COLO829 (cell line): ENCODE measurements around the gene ANKRD31.
"Not testable (repeated sequence)": the region's sequence is repeated elsewhere in the genome, so short reads cannot be mapped to it uniquely, and the experiment has no call there.

Experiments used
- DNase-seq: peaks from one replicate; pipeline ENCODE4 v3.0.0; 2012; ENCODE audit warnings: low spot score

The ANKRD31 gene

DNA sequence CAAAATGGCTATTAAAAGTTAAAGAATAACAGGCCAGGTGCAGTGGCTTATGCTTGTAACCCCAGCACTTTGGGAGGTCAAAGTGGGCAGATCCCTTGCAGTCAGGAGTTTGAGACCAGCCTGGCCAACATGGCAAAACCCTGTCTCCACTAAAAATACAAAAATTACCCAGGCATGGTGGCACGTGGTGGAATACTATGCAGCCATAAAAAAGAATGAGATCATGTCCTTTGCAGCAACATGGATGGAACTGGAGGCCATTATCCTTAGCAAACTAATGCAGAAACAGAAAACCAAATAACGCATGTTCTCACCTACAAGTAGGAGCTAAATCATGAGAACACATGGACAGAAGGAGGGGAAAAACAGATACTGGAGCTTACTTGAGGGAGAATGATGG is 15.9 kb downstream of the ANKRD31 start:
- not testable (repeated sequence) for DNase-seq

DNA sequence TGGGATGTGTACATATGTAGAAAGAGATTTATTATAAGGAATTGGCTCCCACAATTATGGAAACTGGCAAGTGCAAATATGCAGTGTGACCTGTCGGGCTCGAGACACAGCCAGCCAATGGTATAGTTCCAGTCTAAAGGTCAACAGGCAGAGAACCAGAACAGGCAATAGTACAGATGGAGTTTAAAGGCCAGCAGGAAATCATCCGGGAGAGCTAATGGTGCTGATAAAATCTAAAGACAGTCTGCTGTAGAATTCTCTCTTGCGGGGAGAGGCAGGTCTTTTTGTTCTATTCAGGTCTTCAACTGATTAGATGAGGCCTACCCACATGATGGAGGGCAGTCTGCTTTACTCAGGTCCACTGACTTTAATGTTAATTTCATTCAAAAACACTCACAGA is 21.8 kb downstream of the ANKRD31 start:
- DNase-seq = no peak

DNA sequence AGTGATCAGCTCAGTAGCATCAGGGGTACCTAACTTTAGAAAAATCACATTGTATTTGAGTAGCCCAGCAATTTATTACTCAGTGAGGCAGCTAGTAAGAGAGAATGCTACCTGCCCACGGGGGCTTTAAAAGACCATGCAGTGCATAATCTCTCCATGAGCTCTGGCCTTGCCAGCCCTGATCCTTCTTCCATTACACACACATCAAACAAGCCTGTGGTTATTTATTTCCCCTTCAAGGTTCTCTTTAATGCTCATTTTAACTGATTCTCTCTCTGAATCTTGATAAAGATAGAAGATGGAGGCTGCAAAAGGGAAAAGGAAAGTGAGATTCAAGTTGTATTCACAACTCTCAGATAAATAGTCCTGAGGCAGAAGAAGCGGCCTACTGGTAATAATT is 22.3 kb downstream of the ANKRD31 start:
- DNase-seq = no peak

DNA sequence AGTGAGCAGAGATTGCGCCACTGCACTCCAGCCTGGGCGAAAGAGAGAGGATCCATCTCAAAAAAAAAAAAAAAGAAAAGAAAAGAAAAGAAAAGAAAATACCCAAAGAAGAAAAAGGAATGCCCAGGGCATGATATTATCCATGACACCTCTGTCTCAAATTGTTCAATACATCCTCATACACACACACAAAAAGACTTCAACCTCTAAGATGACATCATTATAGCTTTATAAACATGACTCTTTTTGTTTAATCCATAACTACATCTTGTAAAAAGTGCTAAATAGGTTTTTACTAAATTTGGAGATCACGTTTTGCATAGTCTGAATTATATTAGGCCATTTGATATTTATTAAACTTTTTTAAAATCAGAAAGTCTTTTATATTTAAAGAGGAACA is 33.1 kb downstream of the ANKRD31 start:
- DNase-seq = no peak

DNA sequence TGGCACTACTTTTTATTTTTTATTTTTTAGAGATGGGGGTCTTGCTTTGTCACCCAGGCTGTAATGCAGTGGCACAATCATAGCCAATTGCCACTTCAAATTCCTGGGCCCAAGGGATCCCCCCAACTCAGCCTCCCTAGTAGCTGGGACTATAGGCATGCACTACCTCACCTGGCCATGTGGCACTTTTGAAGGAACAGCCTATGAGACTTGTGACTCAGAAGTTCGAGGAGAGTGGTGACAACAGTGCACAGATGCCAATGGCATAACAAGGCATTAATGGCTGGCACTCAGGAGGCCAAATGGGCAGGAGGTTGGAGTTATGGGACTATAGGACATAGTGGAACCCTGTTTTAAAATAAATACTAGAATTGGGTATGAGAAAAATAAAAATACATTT is 33.7 kb downstream of the ANKRD31 start:
- no peak for DNase-seq

DNA sequence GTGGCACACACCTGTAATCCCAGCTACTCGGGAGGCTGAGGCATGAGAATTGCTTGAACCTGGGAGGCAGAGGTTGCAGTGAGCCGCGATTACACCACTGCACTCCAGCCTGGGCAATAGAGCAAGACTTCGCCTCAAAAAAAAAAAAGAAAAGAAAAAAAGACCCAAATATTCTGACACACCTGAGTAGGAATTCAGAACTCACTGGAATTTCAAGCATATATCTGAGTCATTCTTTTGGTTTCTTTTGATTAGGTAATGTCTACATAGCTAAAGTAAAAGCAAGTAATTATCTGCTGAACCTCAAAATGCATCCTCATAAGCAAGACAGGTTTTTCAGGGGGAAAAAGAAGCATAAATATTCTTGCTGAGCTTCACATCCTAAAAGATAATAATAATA is 35.9 kb downstream of the ANKRD31 start:
- no peak for DNase-seq

DNA sequence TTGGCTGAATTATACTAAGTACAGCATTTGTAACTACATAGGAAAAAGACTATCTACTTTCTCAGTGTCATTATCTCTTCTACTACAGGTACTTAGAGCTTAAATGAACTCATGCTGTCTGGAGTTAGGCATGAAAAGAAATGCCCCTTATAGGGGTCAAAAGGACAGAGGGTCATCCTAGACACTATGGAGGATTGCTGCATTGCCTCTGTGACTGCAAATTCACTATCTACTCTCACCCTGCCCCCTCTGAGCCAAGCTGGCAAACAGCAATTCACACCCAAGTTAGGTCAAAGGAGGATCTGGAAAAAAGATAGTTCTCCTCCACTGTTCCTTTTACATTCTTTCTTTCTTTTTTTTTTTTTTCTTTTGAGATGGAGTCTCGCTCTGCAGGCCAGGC is 36.7 kb downstream of the ANKRD31 start:
- no peak for DNase-seq

DNA sequence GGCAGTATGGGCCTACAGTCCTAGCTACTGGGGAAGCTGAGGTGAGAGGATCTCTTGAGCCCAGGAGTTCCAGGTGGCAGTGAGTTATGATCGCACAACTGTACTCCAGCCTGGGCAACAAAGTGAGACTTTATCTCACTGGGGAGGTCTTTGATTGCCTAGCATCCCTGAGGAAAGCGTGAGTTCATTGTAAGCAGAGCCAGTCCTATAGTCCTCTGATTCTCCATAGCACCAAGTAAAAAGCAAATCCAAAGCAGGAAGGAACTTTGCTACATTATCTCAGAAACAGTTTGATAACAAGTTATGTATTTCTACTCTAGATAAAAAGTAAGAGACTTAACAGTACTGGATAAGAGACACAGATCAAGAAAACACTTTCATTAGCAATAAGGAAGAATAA is 37.6 kb downstream of the ANKRD31 start:
- no peak for DNase-seq

DNA sequence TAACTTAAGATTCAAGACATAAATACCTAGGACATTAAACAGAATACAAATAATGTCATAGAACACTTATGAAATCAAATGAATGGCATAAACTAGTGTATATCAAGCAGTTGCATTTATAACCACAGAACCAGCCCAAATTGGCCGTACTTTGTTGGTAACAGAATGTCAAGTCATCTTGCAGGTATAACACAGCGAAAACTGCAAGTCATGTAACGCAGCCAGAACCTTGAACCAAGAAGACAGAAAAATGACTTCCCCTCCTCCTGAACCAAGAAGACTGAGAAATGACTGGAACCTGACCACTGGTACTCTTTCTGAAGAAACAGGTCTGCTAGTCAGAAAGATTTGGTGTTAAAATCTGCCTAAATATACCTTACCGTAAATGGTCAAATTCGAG is 38.9 kb downstream of the ANKRD31 start:
- DNase-seq = no peak

DNA sequence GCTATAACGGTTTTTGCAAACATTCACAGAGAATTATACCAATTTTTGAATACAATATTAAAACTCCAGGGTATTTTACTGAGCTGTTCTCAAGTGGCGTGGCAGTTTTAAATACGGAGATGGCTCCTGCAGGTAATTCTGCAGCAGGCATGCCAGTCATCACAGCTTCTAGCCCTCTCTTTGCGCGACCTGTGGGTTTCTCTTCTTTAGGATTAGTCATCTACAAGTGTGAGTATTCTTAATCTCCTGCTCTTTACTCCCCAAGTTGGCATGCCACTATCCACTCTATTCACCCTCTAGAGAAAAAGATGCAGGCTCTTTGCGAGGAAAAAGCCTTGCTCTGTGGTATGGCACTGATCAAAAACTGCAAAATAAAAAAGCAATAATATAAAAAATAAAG is 43.9 kb downstream of the ANKRD31 start:
- no peak for DNase-seq

DNA sequence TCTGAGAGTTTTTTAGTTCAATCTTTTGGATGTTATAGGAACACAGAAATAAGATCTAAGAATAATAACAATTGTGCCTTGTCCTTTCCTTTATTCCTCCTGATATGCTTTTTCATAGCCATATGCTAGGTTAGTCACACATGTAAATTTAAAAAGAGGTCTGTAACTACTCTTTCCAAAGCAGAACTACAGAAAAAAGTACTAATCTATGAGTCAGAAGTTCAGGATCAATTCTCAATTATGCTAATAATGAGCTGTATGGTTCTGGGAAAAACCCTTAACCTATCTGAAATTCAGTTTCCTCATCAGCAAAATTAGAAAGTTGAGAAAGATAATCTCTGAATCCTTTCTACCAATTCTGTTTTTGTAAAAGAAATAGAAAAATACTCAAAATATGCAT is 44.4 kb downstream of the ANKRD31 start:
- DNase-seq = no peak

DNA sequence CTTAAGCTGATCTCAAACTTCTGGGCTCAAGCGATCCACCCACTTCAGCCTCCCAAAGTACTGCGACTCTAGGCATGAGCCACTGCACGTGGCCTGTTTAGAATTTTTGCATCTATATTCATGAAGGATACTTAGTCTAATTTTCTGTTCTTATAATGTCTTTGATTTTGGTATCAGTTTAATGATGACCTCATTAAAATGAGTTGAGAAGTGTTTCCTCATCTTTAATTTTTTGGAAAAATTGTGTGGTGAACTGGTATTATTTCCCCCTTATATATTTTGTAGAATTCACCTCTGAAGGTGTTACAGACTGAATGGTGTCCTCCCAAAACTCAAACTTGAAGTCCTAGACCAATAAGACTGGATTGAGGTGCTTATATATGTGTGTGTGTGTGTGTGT is 46.5 kb downstream of the ANKRD31 start:
- no peak for DNase-seq

DNA sequence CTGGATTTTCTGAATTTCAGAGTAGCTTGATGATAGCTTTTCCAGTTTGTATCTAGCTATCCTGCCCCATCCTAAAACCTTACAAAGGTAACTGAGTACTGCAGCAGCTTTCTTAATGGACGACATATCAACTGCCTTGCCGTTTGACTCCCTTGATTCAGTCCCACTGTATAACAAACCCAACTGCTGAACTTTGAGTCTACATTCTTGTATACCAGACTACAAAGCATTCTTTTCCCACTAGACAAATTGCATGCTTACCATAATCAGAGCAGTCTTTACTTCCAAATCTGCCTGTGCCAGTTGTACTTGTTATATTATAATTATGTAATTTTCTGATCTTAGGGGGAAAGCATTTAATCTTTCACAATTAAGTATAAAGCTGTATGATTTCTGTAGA is 47.3 kb downstream of the ANKRD31 start:
- no peak for DNase-seq

DNA sequence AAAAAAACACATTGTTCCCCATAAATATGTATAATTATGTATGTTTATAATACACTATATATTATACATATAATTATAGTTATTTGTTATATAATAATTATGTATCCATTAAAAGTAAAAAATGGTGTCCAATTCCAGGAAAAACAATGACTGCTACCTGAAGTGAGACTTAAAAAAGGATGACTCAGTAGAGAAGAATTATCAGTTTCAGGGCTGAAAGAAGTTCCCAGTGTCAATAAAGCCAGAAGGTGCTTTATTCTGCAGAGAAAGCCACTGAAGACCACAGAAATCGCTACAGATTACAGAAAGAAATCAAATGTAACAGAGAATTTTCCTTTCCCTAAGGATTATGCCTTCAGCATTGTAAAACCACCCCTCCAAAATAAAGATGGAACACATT is 50.9 kb downstream of the ANKRD31 start:
- no peak for DNase-seq

DNA sequence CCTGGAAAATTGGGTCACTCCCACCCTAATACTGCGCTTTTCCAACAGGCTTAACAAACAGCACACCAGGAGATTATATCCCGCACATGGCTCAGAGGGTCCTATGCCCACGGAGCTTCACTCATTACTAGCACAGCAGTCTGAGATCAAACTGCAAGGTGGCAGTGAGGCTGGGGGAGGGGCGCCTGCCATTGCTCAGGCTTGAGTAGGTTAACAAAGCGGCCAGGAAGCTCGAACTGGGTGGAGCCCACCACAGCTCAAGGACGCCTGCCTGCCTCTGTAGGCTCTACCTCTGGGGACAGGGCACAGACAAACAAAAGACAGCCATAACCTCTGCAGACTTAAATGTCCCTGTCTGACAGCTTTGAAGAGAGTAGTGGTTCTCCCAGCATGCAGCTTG is 60.7 kb downstream of the ANKRD31 start:
- not testable (repeated sequence) for DNase-seq

DNA sequence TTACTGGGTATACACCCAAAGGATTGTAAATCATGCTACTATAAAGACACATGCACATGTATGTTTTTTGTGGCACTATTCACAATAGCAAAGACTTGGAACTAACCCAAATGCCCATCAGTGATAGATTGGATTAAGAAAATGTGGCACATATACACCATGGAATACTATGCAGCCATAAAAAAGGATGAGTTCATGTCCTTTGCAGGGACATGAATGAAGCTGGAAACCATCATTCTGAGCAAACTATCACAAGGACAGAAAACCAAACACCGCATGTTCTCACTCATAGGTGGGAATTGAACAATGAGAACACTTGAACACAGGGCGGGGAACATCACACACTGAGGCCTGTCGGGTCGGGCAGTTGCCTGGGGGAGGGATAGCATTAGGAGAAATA is 61.8 kb downstream of the ANKRD31 start:
- DNase-seq = not testable (repeated sequence)

DNA sequence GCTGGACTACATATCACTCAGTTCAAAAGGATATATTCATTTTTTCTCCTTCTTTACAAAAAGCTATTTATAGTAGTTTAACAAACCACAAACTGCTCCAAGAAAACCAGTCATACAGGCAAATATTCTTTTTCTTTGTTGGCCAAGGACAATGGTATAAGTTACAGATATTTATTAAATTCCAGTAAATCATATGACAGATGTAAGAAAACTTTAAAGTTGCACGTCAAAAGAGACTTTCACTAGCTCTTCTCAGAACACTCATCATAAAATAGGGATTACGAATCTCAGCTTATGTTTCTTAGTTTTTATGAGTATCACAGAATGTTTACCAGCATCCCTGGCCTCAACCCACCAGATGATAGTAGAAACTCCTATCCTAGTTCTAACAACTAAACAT is 67.2 kb downstream of the ANKRD31 start:
- no peak for DNase-seq

DNA sequence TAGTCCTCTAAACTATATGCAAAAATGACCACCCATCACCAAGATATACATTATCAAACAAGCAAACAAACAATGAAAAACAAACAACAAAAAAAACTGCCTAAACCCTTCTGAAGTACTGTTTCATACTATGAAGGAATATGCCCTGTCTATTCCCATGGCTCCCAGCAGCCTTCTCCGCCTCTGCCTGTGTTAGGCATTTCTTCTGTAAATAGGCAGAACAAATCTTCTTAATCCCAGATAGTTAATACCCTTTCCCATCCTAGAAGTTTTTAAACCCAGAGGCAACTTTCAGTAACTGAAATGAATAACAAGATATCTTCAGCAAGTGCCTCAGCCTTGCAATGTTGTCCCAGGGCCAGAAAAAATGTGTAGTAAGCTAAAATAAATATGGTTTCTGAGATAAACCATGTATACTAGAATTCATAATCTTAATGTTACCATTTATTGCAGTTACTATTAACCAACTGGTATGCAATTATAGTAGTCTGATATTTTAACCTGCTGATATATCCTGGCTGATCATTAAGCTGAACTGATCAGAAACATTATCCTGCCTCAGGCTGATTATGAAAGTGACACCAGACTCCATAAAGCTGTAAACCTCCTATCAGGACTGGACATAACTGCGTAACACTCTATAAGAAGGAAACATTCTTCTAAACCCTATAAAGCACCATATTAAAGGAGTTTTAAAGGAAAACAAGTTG is 68.5 kb downstream of the ANKRD31 start:
- DNase-seq = no peak

DNA sequence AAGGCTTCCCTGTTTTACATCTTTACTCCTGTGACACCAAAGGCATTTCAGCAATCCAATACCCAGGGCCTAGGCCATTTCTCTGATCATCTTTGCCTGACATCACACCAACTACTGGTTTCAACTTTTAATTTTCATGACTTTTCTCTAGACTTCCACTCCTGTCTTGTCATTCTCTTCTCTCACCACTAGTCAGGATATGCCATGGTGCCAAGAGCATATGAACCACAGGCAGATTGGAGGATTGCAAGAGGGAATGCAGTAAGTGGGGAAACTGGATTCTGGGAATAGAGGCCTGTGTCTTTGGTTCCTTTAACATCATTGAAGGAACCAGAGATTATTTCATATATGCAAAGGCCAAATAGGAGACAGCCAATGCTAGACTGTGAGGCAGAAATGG is 69.3 kb downstream of the ANKRD31 start:
- no peak for DNase-seq

DNA sequence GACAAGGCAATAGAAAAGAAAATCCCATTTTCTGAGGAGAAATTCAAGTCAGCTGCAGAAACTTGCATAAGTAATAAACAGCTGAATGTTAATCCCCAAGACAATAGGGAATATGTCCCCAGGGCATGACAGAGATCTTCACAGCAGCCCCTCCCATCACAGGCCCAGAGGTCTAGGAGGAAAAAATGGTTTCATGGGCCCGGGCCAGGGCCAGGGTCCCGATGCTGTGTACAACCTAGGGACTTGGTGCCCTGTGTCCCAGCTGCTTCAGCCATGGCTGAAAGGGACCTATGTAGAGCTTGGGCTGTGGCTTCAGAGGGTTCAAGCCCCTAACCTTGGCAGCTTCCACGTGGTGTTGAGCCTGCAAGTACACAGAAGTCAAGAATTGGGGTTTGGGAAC is 75.2 kb downstream of the ANKRD31 start:
- not testable (repeated sequence) for DNase-seq

DNA sequence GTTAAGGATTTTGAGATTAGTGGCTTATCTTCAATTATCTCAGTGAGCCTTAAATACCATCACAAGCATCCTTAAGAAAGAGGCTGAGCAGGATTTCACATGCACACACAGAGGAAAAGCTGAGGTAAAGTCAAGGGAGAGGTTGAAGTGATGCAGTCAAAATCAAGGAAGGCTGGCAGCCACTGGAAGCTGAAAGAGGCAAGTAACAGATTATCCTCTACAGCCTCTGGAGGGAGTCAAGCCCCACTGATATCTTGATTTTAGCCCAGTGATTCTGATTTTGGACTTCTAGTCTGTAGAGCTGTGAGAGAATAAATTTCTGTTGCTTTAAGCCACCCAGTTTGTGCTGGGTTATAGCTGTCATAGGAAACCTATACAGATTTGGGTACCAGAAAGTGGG is 80.1 kb downstream of the ANKRD31 start:
- DNase-seq = no peak

DNA sequence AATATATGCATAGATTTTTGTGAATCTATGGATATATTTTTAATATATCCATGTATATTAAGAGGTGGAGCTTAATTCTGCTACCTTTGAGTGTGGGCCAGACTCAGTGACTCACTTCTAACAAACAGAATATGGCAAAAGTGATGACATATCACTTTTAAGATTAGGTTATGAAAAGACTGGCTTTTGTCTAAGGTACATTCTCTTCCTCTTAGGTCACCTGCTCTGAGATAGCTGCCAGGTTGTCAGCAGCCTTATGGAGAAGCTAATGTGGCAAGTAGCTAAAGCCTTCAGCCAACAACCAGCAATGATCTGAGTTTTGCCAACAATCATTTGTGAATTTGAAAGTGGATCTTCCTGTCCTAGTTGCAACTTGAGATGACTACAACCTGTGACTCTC is 83.8 kb downstream of the ANKRD31 start:
- DNase-seq = no peak

DNA sequence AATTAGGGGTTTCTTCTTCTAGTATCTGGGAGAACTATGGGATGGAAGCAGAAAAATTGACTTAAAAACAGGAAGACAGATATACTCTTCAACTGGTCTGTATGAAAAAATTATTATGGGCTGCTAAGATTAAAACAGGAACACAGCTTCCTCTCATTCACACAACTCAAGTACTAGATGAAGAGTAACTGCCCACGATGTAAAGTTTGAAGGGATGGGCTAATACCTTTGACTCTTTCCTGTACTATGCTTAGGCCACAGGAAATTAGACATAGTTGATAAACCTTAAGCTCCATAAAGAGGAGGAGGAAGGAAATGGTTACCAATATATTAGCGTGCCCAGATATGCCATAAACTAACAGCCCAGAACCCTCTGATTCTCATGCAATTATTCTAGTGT is 88.6 kb downstream of the ANKRD31 start:
- no peak for DNase-seq

DNA sequence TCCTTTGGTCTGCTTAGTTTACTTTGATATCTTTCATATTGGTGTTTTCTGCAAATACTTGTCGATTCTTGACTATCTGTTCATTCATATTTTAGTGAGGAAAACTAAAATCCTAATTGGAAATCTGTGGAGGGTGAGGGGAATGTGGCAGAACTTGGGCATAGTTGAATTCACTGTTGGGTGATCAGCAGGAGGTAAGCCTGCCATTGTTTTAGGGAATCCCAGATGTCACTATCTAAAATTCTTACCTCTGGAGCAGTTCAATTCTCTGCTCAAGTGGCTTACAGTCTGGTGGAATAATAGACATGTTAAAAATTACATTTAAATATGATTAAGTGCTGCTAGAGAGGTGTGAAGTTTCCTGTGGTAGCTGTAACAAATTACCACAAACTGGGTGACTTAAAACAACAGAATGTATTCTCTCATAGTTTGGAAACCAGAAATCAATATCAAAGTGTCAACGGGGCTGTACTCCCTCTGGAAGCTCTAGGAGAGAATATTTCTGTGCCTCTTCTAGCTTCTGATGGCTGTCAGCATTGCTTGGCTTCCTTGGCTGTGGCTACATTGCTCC is 94.0 kb downstream of the ANKRD31 start:
- DNase-seq = no peak
